ENCODE results near the gene INVS.

DNA sequence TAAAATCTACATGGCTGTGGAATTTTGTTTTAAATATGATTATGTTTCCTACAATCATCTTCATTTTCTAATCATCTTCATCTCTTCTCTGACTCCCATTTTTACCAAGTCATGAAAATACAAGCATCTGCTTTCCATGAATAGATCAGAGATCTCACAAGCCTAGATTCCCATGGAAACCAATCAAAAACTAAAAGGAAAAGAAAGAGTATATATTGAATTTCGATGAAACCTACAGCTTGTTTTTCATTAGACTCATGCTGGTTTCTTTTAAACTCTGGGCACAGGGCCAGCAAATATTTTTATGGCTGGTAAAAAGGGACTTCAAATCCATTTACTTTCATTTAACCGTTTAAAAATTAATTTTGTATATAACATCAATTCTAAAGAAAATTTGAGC lies 51.2 kb downstream of the INVS start:
- TF ChIP-seq GATA2 (IDR thresholded peaks at IDR 0.05; ENCODE audit: low read depth, low read length) = no peak
- 0 out of 2 replicates have a peak, but pooled peaks have one; percentile 15 for TF ChIP-seq GATA3 (IDR thresholded peaks at IDR 0.05; ENCODE audit: low read depth, low read length)
